ENCODE measurements around the gene TIMM29.

Gene TIMM29

GRCh38 chr19:10928563-10929401, at the start of gene TIMM29, which contains the start of gene YIPF2:
TIMM29 (plus strand) TSS chr19:10928811; CDS start chr19:10928823, 12 bp downstream.
YIPF2 (minus strand) TSS chr19:10928639; CDS start chr19:10928410, 229 bp downstream.
- peak; percentile 93 for DNase-seq

DNA sequence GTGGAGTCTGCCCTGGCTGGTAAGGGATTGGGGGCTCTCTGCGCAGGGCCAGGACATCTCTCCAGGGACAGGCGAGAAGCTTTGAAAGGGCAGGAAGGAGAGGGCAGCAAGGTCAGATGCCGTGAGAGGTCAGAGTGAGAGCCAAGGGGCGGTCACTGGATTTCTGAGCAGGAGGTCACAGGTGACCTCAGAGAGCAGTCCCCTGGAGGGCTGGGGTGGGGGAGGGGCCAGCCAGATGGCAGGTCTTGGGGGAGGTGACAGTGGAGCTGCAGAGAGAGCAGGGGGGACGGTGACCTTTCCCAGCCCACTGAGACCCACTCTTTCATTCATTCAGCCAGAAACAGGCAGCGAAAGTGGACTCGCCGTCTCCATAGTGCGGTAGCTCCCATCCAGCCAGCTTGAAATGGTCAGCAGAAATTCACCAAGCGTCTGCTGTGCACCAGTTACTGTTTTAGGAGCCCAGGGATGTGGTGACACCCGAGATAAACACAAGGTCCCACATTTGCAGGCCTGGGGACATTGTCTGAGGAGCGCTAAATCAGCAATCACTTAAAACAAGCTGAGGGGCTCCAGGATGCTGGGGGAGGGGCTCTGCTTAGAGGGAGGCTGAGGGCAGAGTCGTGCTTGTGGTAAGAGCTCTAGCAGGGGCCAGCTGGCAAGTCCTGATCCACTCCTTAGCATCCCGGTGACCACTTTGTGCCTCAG, 47.1 kb upstream of the TIMM29 start:
- DNase-seq: no peak

DNA sequence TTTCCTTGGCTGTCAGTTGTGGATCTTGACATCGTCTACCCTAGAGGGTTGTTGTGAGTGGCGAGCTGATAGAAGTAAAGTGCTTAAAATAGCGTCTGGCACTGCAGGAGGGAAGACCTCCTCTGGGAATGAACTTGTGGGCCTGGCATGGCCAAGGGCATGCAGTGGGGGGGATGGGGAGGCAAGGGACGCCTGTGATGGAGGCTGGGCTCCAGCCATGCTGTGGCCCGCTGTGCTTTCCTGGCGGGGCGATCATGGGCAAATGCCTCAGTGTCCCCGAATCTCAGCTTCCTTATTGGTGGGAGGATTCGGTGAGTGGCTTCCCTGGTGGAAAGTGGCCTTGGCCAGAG, 46.5 kb upstream of the TIMM29 start:
- DNase-seq: no peak

DNA sequence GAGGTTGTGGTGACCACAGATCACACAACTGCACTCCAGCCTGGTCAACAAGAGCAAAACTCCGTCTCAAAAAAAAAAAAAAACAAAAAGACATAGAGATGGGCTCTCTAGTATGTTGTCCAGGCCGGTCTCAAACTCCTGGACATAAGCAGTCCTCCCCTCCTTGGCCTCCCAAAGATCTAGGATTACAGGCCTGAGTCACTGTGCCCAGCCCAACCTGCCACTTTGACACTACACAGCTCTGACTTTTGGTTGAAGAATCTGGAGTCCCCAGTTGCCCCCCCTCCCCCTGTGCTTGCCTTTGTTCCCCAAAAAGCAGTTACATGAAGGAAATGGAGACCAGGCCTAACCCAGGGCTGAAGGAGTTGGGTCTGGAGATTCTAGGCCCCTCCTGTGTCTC, 44.3 kb upstream of the TIMM29 start:
- DNase-seq: no peak

GRCh38 chr19:10885201-10886169, 43.1 kb upstream of the TIMM29 start:
- no peak for DNase-seq

- DNase-seq: no peak
Observed at GRCh38 chr19:10887616-10888367, 40.8 kb upstream of the TIMM29 start.

- no peak for DNase-seq
Observed at GRCh38 chr19:10888421-10888866, 40.2 kb upstream of the TIMM29 start.

- no peak for DNase-seq
Observed at GRCh38 chr19:10889880-10890279, 38.7 kb upstream of the TIMM29 start.

GRCh38 chr19:10891405-10892086, 37.1 kb upstream of the TIMM29 start:
- DNase-seq: no peak

GRCh38 chr19:10892256-10892655, 36.4 kb upstream of the TIMM29 start:
- no peak for DNase-seq

GRCh38 chr19:10894911-10895213, 33.7 kb upstream of the TIMM29 start:
- no peak for DNase-seq

DNA sequence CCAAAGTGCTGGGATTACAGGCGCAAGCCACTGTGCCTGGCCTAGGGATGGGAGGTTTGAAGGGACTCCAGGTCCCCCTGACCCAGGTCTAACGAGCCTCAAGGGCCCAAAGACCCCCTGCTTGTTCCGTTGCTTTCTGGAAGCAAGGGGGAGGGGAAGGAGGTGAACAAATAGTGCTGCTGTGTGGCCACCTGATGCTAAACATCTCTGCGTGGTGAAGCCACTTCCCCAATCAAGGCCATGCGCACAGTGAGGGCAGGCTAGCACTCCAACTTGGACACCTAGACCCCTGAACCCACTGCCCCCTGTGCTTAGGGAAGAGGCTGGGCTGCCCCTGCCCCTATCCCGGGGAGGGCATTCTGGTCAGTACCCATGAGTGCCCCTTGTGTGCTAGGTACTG, 33.2 kb upstream of the TIMM29 start:
- DNase-seq: no peak

GRCh38 chr19:10895920-10896319, 32.7 kb upstream of the TIMM29 start:
- no peak for DNase-seq

DNA sequence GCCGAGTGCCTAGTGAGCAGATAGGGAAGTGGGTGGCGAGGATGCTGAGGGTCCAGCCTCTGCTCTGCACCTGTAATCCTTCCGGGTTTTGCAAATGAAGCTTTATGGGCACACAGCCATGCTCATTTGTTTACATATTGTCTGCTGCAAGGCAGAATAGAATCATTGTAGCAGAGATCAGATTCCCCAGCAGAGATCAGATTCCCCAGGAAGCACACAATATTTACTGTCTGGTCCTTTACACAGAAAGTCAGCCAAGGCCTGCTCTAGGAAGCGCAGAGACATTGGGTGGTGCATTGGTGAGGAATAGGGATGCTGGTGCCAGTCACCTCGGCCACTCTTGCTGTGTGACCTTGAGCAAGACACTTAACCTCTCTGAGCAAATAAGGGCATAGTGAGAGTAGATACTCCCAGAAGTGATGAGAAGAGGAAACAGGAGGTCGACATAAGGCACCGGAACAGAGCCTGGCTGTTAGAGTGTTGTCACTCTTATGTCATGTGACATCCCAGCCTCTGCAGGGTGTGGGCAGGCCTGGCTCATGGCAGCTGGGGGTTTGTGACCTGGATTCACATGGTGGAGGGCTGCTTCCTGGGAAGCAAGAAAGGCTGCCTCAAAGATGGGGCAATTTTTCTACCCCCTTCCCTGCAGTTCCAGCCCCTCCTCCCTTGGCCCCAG, 31.6 kb upstream of the TIMM29 start:
- DNase-seq: no peak

DNA sequence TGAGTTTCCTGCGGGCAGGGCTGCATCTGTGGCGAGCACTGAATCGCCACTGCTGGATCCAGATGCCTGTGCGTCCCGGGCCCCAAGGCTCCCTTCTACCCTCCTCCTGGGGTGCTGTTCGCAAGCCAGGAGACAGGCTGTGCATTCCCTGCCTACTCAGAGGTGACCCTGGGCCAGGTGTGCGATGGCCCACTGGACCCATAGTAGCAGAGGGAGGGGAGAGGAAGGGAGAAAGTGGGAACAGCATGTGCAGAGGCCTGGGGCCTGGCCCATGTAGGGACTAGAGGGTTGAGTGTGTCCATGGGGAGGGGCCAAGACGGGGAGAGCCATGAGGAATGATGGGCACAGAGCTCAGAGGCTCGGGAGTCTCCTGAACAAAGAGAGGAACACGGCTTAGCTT, 30.0 kb upstream of the TIMM29 start:
- no peak for DNase-seq

DNA sequence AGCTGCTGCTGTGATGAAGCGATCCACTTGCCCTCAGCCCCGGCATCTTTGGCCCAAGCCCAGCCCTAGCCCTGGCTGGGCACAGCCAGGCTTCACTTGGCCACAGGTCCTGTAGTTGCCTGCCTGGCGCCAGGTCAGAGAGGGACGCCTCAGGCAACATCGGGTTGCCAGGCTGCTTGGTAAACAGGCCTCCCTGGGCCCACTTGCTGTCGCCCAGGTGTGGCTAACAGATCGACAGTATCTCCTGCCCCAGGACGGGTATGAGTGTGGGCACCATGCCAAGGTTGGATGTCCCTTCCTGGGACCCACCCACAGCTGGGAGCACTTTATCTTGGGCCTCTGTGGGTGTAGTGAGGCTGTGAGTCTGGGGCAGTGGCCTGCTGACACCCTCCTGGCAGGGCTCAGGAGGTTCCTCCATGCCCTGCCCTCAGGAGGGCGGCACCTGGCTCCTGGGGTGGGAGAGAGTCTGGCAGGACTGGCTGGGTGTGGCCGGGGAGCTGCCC, 29.4 kb upstream of the TIMM29 start:
- DNase-seq: no peak

- DNase-seq: no peak
Observed at GRCh38 chr19:10907925-10908324, 20.7 kb upstream of the TIMM29 start.

DNA sequence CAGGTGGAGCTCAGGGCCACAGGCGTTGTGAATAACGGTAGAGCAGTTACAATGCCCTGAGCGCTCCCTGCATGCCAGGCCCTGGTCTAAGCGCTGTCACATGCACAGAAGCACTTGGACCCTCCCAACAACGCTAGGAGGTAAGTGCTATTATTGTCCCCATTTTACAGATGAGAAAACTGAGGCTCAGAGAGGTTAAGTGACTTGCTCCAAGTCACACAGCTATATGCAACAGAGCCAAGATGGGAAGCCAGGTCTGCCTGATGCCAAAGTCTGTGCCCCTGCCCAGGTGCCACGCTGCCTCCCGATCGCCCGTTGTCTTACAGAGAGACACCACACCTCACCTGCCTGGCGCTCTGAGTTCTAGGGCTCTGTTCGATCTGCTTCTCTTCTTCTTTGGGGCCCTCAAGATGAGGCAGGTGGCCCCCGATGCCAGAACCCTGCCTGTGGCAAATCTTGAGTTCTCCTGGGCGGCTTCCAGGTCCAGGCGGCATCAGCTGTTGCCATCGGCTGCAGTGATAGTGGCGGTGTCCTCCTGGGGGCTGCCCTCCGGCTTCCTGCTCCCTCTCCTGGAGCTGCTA, 20.1 kb upstream of the TIMM29 start:
- DNase-seq: no peak

GRCh38 chr19:10911579-10912363, 16.8 kb upstream of the TIMM29 start:
- no peak for DNase-seq

GRCh38 chr19:10912619-10913018, 16.0 kb upstream of the TIMM29 start:
- no peak for DNase-seq

Data from activated CD4-positive, alpha-beta T cell treated with anti-CD3 and anti-CD28 coated beads, Interleukin-2, amount 50 U/mL, for 1 hour (primary cell).